C1 segment of cervical spinal cord (tissue), 14 donors: ENCODE results near the gene KIF3A.

ENCODE experiments used
- DNase-seq, 14 donors: peaks; one replicate each; lab custom pipeline; 2025; lab: John Stamatoyannopoulos, UW

Gene KIF3A

GRCh38 chr5:132663771-132664695 lies 73.3 kb downstream of the KIF3A start:
- DNase-seq, result no peak

GRCh38 chr5:132662925-132663770 lies 74.2 kb downstream of the KIF3A start:
- no peak for DNase-seq

GRCh38 chr5:132662004-132662401 lies 75.3 kb downstream of the KIF3A start:
- no peak for DNase-seq

GRCh38 chr5:132661231-132662003 lies 75.9 kb downstream of the KIF3A start:
- no peak for DNase-seq

- no peak for DNase-seq
These were observed 77.5 kb downstream of the KIF3A start for GRCh38 chr5:132659598-132660493.

- DNase-seq, result no peak
These were observed 78.7 kb downstream of the KIF3A start for GRCh38 chr5:132658381-132659302.

- no peak for DNase-seq
These were observed 79.5 kb downstream of the KIF3A start, which contains the start of gene IL13 for GRCh38 chr5:132657676-132658380. Gene IL13 (plus strand): TSS chr5:132658173. CDS start chr5:132658187, 14 bp downstream.

- no peak for DNase-seq
These were observed 80.5 kb downstream of the KIF3A start for GRCh38 chr5:132656774-132657355.

GRCh38 chr5:132655821-132656773 lies 81.2 kb downstream of the KIF3A start:
- peak in 4 of 14 donors; percentile 13 to 31 (median 26) for DNase-seq

GRCh38 chr5:132653716-132654115 lies 83.6 kb downstream of the KIF3A start:
- no peak for DNase-seq

- no peak for DNase-seq
These were observed 85.4 kb downstream of the KIF3A start for GRCh38 chr5:132651838-132652469.

- no peak for DNase-seq
These were observed 89.0 kb downstream of the KIF3A start for GRCh38 chr5:132648355-132648754.

GRCh38 chr5:132647473-132647872 lies 89.9 kb downstream of the KIF3A start:
- DNase-seq, result no peak

GRCh38 chr5:132646583-132647266 lies 90.6 kb downstream of the KIF3A start:
- no peak for DNase-seq

- no peak for DNase-seq
These were observed 93.2 kb downstream of the KIF3A start for GRCh38 chr5:132644177-132644576.
